Small intestine (tissue), 7 donors: ENCODE results near the gene XYLT1. TPM values are rescaled to one million over a fixed set of nuclear protein-coding genes. Genes with fewer than 3 reads are reported as not detected.

Source experiments
- DNase-seq, 2 donors: peaks; one replicate each; pipeline versions ENCODE4 v3.0.0 to v3.0.0-alpha.2; 2013
- FAIRE-seq: peaks from 2 replicates; lab custom pipeline; 2012; peaks lifted over from hg19 to GRCh38; lab: Jason Lieb, UNC
- H3K27ac ChIP-seq, 3 donors: one replicate each; pipeline ENCODE4 v1.5.1; 2013; ENCODE audit warnings: low read length in 2 of 3, mild to moderate bottlenecking in 2 of 3, control low read depth in 1 of 3, inconsistent platforms in 1 of 3, low read depth in 1 of 3, moderate library complexity in 1 of 3
- H3K27me3 ChIP-seq, 3 donors: one replicate each; pipeline ENCODE4 v1.6.1; 2013; ENCODE audit warnings: low read length in 3 of 3, inconsistent platforms in 1 of 3; ENCODE audit not compliant: control insufficient read depth in 3 of 3, insufficient read depth in 3 of 3
- H3K36me3 ChIP-seq, 3 donors: one replicate each; pipeline ENCODE4 v1.6.1; 2013; ENCODE audit warnings: low read length in 3 of 3, inconsistent platforms in 1 of 3, low read depth in 1 of 3, mild to moderate bottlenecking in 1 of 3, moderate library complexity in 1 of 3; ENCODE audit not compliant: control insufficient read depth in 3 of 3, insufficient read depth in 2 of 3
- H3K4me1 ChIP-seq, 3 donors: one replicate each; pipeline ENCODE4 v1.6.1; 2013; ENCODE audit warnings: low read length in 2 of 3, inconsistent platforms in 1 of 3, low read depth in 1 of 3, mild to moderate bottlenecking in 1 of 3, moderate library complexity in 1 of 3; ENCODE audit not compliant: control insufficient read depth in 3 of 3, insufficient read depth in 2 of 3
- H3K4me3 ChIP-seq, 3 donors: one replicate each; pipeline ENCODE4 v1.5.1; 2013; ENCODE audit warnings: low read length in 3 of 3, control low read depth in 1 of 3, inconsistent platforms in 1 of 3, low read depth in 1 of 3, mild to moderate bottlenecking in 1 of 3, moderate library complexity in 1 of 3
- H3K9me3 ChIP-seq, 2 donors: one replicate each; pipeline ENCODE4 v1.6.1; 2013; ENCODE audit warnings: low read depth in 1 of 2, low read length in 1 of 2; ENCODE audit not compliant: control insufficient read depth in 2 of 2, insufficient read depth in 1 of 2
- WGBS, 3 donors: extraction: QIAGEN DNeasy Blood & Tissue Kit; methylation state at CpG; one replicate each; pipeline ENCODE4 v1.1.7; 2013; 5-methylcytosine and 5-hydroxymethylcytosine counted together
- polyA plus RNA-seq, 4 donors: library from polyadenylated mRNA; stranded (reverse) in 3 of 4; unstranded in 1 of 4; fragments of 200-250 nt in 3 of 4; fragments of 120-200 nt in 1 of 4; gene quantifications; one replicate each; pipeline versions ENCODE4 v1.2.1 to v1.2.3, GENCODE V29; 2013
- donor health status: healthy with polysubstance abuse.
- donor health status: control.
- donor health status: control.
- donor health status: Bipolar disorder and iron deficiency.
- donor health status: healthy.

The XYLT1 gene
- polyA plus RNA-seq, 4 donors = 1.9 to 11.2 (median 4.1) TPM

DNA sequence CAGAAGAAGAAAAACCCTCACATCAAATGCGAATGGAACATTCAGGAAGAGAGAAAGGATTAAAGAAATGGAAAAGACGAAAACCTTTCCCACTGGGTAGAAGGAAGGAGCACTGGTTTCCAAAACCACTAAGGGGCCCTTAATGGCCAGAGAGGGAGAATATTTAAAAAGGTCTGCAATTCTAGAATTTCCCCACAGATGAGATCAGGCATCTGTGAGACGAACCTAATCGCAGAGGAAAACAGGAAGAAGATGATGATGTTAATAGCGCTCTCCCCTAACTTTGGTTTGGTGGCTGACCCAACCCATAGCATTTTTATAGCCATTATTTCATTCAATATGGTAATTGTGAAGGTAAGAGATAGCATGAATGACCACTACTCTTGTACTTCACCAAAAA is 32.8 kb downstream of the XYLT1 start:
- H3K36me3 ChIP-seq = peaks cover 0 to 2% (median 0%) of the 10 kb centered on the region in 3 donors
- H3K9me3 ChIP-seq = no peaks in the 10 kb centered on the region
- 80 to 93% (median 92%) methylated on average over 5 of the region's 5 CpGs for WGBS, 3 donors
- FAIRE-seq = no peak
- no peak for DNase-seq
- H3K4me1 ChIP-seq = peaks cover 0 to 3% (median 0%) of the 10 kb centered on the region in 3 donors
- H3K4me3 ChIP-seq = no peak overlapping the region
- no peak overlapping the region for H3K27ac ChIP-seq
- no peaks in the 10 kb centered on the region for H3K27me3 ChIP-seq

DNA sequence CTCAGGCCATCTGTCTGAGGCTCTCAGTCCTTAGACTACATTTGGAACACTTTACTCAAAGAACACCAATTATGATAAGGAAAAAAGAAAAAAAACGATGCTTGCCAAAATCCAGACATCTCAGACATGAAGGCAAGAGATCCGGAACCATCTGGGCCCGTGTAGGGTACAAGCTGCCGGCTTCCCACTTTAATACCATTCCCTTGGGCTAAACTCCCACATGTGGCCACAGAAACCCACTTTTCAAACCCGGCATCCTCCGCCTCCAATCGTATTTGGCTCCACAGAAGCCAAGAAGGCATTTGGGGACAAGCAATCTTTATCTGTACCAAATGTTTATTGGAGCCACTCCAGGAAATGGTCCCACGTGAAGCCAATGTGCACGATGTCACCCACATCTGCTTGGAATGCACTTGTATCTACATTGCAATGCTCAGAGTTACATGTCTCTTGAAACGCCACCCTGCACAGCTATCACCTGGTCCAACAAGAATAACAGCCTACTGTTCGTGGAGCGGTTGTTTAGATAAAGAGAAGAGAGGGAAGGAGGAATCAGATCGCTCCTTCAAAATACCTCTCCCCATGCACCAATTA is 33.5 kb downstream of the XYLT1 start:
- Histone ChIP-seq H3K4me1 (peaks cover 0 to 3% (median 0%) of the 10 kb centered on the region in 3 donors), H3K36me3 (peaks cover 0 to 2% (median 0%) of the 10 kb centered on the region in 3 donors), H3K9me3 (no peaks in the 10 kb centered on the region), H3K27ac (no peak overlapping the region), H3K4me3 (no peak overlapping the region), H3K27me3 (no peaks in the 10 kb centered on the region)
- 45 to 61% (median 60%) methylated on average over 13 of the region's 13 CpGs for WGBS, 3 donors
- no peak for DNase-seq
- FAIRE-seq = no peak

DNA sequence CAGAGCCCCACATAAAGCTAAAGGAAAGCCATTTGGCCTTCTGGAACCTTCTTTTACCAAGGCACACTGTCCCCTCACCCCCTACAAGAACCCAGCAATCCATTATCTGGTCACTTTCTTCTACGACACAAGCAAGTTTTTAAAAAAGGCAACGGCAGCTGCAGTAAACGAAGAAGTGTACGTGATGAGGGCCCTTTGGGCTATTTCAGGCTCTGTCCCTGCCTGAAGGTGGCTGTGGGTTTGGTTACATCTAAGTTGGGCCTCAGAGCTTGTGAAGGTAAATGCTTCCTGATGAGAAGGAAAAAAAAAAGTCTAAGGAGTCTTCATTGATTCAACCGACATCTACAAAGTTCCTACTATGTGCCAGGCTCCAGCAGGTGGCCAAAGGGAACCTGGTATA is 35.4 kb downstream of the XYLT1 start:
- Histone ChIP-seq H3K36me3 (peaks cover 0 to 2% (median 0%) of the 10 kb centered on the region in 3 donors), H3K4me3 (no peak overlapping the region), H3K4me1 (peaks cover 0 to 3% (median 2%) of the 10 kb centered on the region in 3 donors), H3K27me3 (no peaks in the 10 kb centered on the region), H3K27ac (no peak overlapping the region), H3K9me3 (no peaks in the 10 kb centered on the region)
- WGBS, 3 donors = 92 to 95% (median 94%) methylated on average over 5 of the region's 5 CpGs
- DNase-seq (no peak), FAIRE-seq (no peak)

- no peak for FAIRE-seq
- H3K27me3 ChIP-seq = no peaks in the 10 kb centered on the region
- no peak for DNase-seq
- WGBS, 3 donors = 73 to 94% (median 88%) methylated on average over 13 of the region's 13 CpGs
- no peak overlapping the region for H3K4me3 ChIP-seq
- H3K27ac ChIP-seq = peak overlapping the region in 1 of 3 donors; percentile 54
- peaks cover 0 to 2% (median 0%) of the 10 kb centered on the region in 3 donors for H3K4me1 ChIP-seq
- H3K9me3 ChIP-seq = no peaks in the 10 kb centered on the region
- peaks cover 0 to 2% (median 0%) of the 10 kb centered on the region in 3 donors for H3K36me3 ChIP-seq
Measured at GRCh38 chr16:17433577-17434451, 36.9 kb downstream of the XYLT1 start.

DNA sequence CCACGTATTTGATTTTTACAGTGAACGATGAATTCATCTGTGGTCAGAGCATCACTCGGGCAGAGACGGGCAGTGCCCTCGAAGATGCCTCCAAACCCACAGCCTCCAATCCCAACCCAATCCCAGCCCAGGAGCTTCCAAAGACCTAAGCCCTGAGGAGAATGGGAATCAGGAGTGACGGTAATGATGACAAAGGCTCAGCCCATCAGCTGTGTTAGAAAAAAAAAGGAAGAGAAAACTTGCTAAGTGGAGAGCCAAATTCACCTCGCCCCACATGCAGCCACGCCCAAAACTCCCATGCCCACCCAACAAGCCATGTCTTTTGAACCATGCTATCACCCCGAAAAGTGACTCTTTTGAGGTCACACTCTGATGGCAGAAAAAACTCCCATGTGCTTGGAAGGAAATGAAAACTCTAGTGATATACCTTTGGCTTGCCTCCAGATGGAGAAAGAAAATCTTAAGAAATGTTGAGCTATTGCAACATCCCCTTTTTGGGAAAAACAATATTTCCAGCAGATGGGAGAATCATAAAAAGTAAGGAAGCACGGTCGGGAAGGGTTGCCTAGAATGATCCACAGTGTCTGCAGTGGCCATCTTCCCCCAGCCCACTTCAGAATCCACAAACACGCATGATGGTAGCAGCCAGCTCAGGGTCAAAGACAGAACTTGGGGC is 37.7 kb downstream of the XYLT1 start:
- 77 to 91% (median 90%) methylated on average over 12 of the region's 12 CpGs for WGBS, 3 donors
- no peak overlapping the region for H3K4me3 ChIP-seq
- H3K27me3 ChIP-seq = no peaks in the 10 kb centered on the region
- peaks cover 0 to 2% (median 0%) of the 10 kb centered on the region in 3 donors for H3K4me1 ChIP-seq
- DNase-seq = no peak
- peaks cover 0 to 4% (median 0%) of the 10 kb centered on the region in 3 donors for H3K36me3 ChIP-seq
- no peaks in the 10 kb centered on the region for H3K9me3 ChIP-seq
- no peak for FAIRE-seq
- H3K27ac ChIP-seq = peak overlapping the region in 1 of 3 donors; percentile 54

- WGBS, 3 donors = 87 to 89% (median 88%) methylated on average over 8 of the region's 8 CpGs
Measured at GRCh38 chr16:17431968-17432625, 38.7 kb downstream of the XYLT1 start.

GRCh38 chr16:17431012-17431411 is 39.7 kb downstream of the XYLT1 start:
- Histone ChIP-seq H3K27me3 (no peaks in the 10 kb centered on the region), H3K4me1 (peaks cover 0 to 2% (median 0%) of the 10 kb centered on the region in 3 donors), H3K36me3 (peaks cover 0 to 4% (median 0%) of the 10 kb centered on the region in 3 donors), H3K9me3 (peaks cover 0 to 2% of the 10 kb centered on the region in 2 donors), H3K27ac (no peak overlapping the region), H3K4me3 (no peak overlapping the region)
- FAIRE-seq (no peak), DNase-seq (no peak)
- WGBS, 3 donors = 84 to 92% (median 88%) methylated on average over 8 of the region's 8 CpGs

More at GRCh38 chr16:17431968-17432625, 38.7 kb downstream of the XYLT1 start:
- DNase-seq (no peak), FAIRE-seq (no peak)
- Histone ChIP-seq H3K36me3 (peaks cover 0 to 4% (median 0%) of the 10 kb centered on the region in 3 donors), H3K4me3 (no peak overlapping the region), H3K4me1 (peaks cover 0 to 2% (median 0%) of the 10 kb centered on the region in 3 donors), H3K27ac (no peak overlapping the region), H3K9me3 (no peaks in the 10 kb centered on the region), H3K27me3 (no peaks in the 10 kb centered on the region)
